DOHH2 (cell line): ENCODE data around the gene TMEM267.

Experiments
- H3F3A ChIP-seq: fragments of 200-600 bp; sonication (generic), shearing (Covaris generic); 2 replicates; pipeline ENCODE4 v1.6.0; 2016; ENCODE audit warnings: antibody characterized with exemption, mild to moderate bottlenecking; ENCODE audit not compliant: control insufficient read depth, insufficient read depth
- H3K27ac ChIP-seq: fragments of 200-600 bp; sonication (generic); 2 replicates; pipeline ENCODE4 v1.5.1; 2014; ENCODE audit warnings: low read depth, mild to moderate bottlenecking, low read length, moderate library complexity
- H3K27me3 ChIP-seq: fragments of 200-600 bp; sonication (generic); 2 replicates; pipeline ENCODE4 v1.6.1; 2014; ENCODE audit warnings: mild to moderate bottlenecking, low read length, mixed read lengths; ENCODE audit not compliant: control insufficient read depth
- H3K36me3 ChIP-seq: fragments of 200-600 bp; sonication (generic); 2 replicates; pipeline ENCODE4 v1.6.1; 2014; ENCODE audit warnings: mild to moderate bottlenecking, low read length, moderate library complexity, mixed read lengths; ENCODE audit not compliant: control insufficient read depth
- H3K4me1 ChIP-seq: fragments of 200-600 bp; sonication (generic); 2 replicates; pipeline ENCODE4 v1.6.1; 2014; ENCODE audit warnings: mild to moderate bottlenecking, low read length, mixed read lengths; ENCODE audit not compliant: control insufficient read depth
- H3K4me2 ChIP-seq: fragments of 200-600 bp; sonication (generic); 2 replicates; pipeline ENCODE4 v1.6.0; 2014; ENCODE audit warnings: mild to moderate bottlenecking, low read length, moderate library complexity
- H3K4me3 ChIP-seq: fragments of 200-600 bp; sonication (generic); 2 replicates; pipeline ENCODE4 v1.5.1; 2014; ENCODE audit warnings: mild to moderate bottlenecking, low read length, mixed read lengths
- H3K79me2 ChIP-seq: fragments of 200-600 bp; sonication (generic); 2 replicates; pipeline ENCODE4 v1.6.1; 2014; ENCODE audit warnings: mild to moderate bottlenecking, low read length, mixed read lengths; ENCODE audit not compliant: control insufficient read depth
- H3K9me2 ChIP-seq: fragments of 200-600 bp; sonication (generic); replicated peaks from 2 replicates; pipeline ENCODE4 v1.6.1; 2014; ENCODE audit warnings: mild to moderate bottlenecking, low read length, mixed read lengths; ENCODE audit not compliant: control insufficient read depth
- H3K9me3 ChIP-seq: fragments of 200-600 bp; sonication (generic); 2 replicates; pipeline ENCODE4 v1.6.1; 2014; ENCODE audit warnings: antibody characterized with exemption, low read length, mixed read lengths; ENCODE audit not compliant: control insufficient read depth, insufficient read depth
- H4K20me1 ChIP-seq: fragments of 200-600 bp; sonication (generic); 2 replicates; pipeline ENCODE4 v1.6.0; 2014; ENCODE audit warnings: low read depth, mild to moderate bottlenecking, antibody characterized with exemption, low read length, moderate library complexity; ENCODE audit not compliant: control insufficient read depth, insufficient read depth
- EZH2phosphoT487 ChIP-seq: fragments of 200-600 bp; sonication (generic); IDR thresholded peaks from 2 replicates; pipeline ENCODE4 v1.6.1; 2017; ENCODE audit warnings: borderline replicate concordance, mild to moderate bottlenecking, antibody characterized with exemption, low read length, moderate library complexity, mixed read lengths
- TF ChIP-seq, protein P1 (sequence below): fragments of 200-600 bp; sonication (generic); IDR thresholded peaks from one replicate; pipeline ENCODE4 v1.5.1; 2014; ENCODE audit warnings: antibody characterized with exemption, mild to moderate bottlenecking, low read depth, low read length; ENCODE audit not compliant: poor library complexity, severe bottlenecking

TMEM267 gene

DNA sequence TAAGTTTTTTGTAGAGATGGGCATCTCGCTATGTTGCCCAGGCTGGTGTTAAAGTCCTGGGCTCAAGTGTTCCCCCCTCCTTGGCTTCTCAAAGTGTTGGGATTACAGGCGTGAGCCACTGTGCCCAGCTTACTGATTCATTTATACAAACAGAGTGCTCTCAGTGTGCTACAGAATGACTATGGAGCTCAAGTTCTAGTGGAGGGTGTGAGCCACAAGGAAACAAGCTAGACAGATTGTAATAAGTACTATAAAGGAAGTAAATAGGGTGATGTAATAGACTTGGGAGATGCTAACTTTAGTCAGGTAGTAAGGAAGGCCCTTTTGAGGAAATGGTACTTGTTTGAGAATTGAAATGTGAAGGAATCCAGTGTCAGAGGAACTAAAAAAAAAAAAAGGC is 1.7 kb upstream of the TMEM267 start:
- Histone ChIP-seq H3K4me2 (peak overlapping the region; percentile 93), H3K27ac (peak overlapping the region; percentile 87), H3K9me2 (no peaks in the 10 kb centered on the region), H3F3A (peaks cover 19% of the 10 kb centered on the region), H3K79me2 (peaks cover 28% of the 10 kb centered on the region), H4K20me1 (no peaks in the 10 kb centered on the region), H3K9me3 (no peaks in the 10 kb centered on the region), H3K27me3 (no peaks in the 10 kb centered on the region), H3K36me3 (peaks cover 34% of the 10 kb centered on the region), H3K4me3 (0 out of 2 replicates have a peak overlapping the region, but pooled peaks have one; percentile 25), H3K4me1 (peaks cover 30% of the 10 kb centered on the region)
- no peak for TF ChIP-seq EZH2phosphoT487
- TF ChIP-seq, protein P1, sequence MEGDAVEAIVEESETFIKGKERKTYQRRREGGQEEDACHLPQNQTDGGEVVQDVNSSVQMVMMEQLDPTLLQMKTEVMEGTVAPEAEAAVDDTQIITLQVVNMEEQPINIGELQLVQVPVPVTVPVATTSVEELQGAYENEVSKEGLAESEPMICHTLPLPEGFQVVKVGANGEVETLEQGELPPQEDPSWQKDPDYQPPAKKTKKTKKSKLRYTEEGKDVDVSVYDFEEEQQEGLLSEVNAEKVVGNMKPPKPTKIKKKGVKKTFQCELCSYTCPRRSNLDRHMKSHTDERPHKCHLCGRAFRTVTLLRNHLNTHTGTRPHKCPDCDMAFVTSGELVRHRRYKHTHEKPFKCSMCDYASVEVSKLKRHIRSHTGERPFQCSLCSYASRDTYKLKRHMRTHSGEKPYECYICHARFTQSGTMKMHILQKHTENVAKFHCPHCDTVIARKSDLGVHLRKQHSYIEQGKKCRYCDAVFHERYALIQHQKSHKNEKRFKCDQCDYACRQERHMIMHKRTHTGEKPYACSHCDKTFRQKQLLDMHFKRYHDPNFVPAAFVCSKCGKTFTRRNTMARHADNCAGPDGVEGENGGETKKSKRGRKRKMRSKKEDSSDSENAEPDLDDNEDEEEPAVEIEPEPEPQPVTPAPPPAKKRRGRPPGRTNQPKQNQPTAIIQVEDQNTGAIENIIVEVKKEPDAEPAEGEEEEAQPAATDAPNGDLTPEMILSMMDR: no peak

- Histone ChIP-seq H3K79me2 (peaks cover 32% of the 10 kb centered on the region), H3K36me3 (peaks cover 27% of the 10 kb centered on the region), H3K4me2 (peak overlapping the region; percentile 93), H3K4me3 (peak overlapping the region; percentile 84), H3F3A (peaks cover 19% of the 10 kb centered on the region), H4K20me1 (no peaks in the 10 kb centered on the region), H3K9me2 (no peaks in the 10 kb centered on the region), H3K27me3 (no peaks in the 10 kb centered on the region), H3K4me1 (peaks cover 30% of the 10 kb centered on the region), H3K27ac (peak overlapping the region; percentile 87), H3K9me3 (no peaks in the 10 kb centered on the region)
- TF ChIP-seq, protein P1: peak; percentile 86
- no peak for TF ChIP-seq EZH2phosphoT487
These were observed 613 bp upstream of the TMEM267 start for GRCh38 chr5:43484106-43484849.

GRCh38 chr5:43482490-43483297 is 971 bp downstream of the TMEM267 start:
- peak overlapping the region; percentile 93 for H3K4me2 ChIP-seq
- H3K27me3 ChIP-seq: no peaks in the 10 kb centered on the region
- peaks cover 30% of the 10 kb centered on the region for H3K4me1 ChIP-seq
- H3K27ac ChIP-seq: peak overlapping the region; percentile 87
- H3K36me3 ChIP-seq: peaks cover 11% of the 10 kb centered on the region
- no peaks in the 10 kb centered on the region for H3K9me3 ChIP-seq
- peaks cover 20% of the 10 kb centered on the region for H3F3A ChIP-seq
- H3K9me2 ChIP-seq: no peaks in the 10 kb centered on the region
- peaks cover 32% of the 10 kb centered on the region for H3K79me2 ChIP-seq
- no peaks in the 10 kb centered on the region for H4K20me1 ChIP-seq
- no peak for TF ChIP-seq EZH2phosphoT487
- TF ChIP-seq, protein P1: no peak
- H3K4me3 ChIP-seq: peak overlapping the region; percentile 84
